GM12801 (cell line): ENCODE measurements around the gene PREP.

ENCODE experiments used
- CTCF ChIP-seq: IDR thresholded peaks from one replicate; pipeline ENCODE4 v1.5.1; 2011; ENCODE audit warnings: control low read depth; ENCODE audit not compliant: insufficient read length; ENCODE audit errors: extremely low read depth

Gene PREP

GRCh38 chr6:105250533-105250932 lies 152.3 kb downstream of the PREP start:
- no peak for TF ChIP-seq CTCF

GRCh38 chr6:105243487-105243886 lies 159.4 kb downstream of the PREP start:
- TF ChIP-seq CTCF: no peak

- no peak for TF ChIP-seq CTCF
These were observed 167.7 kb downstream of the PREP start for GRCh38 chr6:105235155-105235554.
